Right lobe of liver (tissue), 4 donors: ENCODE results near the gene CBX2.

ENCODE experiments used
- POLR2A ChIP-seq: fragments of 450-650 bp; IDR thresholded peaks from one replicate; pipeline ENCODE4 v1.6.1; 2017; ENCODE audit warnings: antibody characterized with exemption, mild to moderate bottlenecking
- TF ChIP-seq, protein P1 (sequence below), 4 donors: fragments of 200-600 bp in 3 of 4; fragments of 450-650 bp in 1 of 4; IDR thresholded peaks; one replicate each; pipeline versions ENCODE4 v1.5.1 to v1.8.0; 2016 to 2022; ENCODE audit warnings: antibody characterized with exemption in 4 of 4, mild to moderate bottlenecking in 2 of 4
- donor health status: DM: no; HTN: no; CAD: no.
- donor health status: DM: no; HTN: no; CAD: no.
- donor health status: DM: no; HTN: yes; CAD: no.

GRCh38 chr17:79796444-79796762 lies 18.5 kb downstream of the CBX2 start:
- TF ChIP-seq POLR2A: no peak
- TF ChIP-seq, protein P1, sequence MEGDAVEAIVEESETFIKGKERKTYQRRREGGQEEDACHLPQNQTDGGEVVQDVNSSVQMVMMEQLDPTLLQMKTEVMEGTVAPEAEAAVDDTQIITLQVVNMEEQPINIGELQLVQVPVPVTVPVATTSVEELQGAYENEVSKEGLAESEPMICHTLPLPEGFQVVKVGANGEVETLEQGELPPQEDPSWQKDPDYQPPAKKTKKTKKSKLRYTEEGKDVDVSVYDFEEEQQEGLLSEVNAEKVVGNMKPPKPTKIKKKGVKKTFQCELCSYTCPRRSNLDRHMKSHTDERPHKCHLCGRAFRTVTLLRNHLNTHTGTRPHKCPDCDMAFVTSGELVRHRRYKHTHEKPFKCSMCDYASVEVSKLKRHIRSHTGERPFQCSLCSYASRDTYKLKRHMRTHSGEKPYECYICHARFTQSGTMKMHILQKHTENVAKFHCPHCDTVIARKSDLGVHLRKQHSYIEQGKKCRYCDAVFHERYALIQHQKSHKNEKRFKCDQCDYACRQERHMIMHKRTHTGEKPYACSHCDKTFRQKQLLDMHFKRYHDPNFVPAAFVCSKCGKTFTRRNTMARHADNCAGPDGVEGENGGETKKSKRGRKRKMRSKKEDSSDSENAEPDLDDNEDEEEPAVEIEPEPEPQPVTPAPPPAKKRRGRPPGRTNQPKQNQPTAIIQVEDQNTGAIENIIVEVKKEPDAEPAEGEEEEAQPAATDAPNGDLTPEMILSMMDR (IDR thresholded peaks at IDR 0.05): no peak
